Right kidney (tissue), 1 donor: Measurements from ENCODE around the gene NXPE3.
"Not testable (repeated sequence)": the region's sequence is repeated elsewhere in the genome, so short reads cannot be mapped to it uniquely, and the experiment has no call there.

Experiments
- DNase-seq: peaks from one replicate; pipeline ENCODE4 v3.0.0-alpha.2; 2016

The NXPE3 gene

GRCh38 chr3:101851850-101852714, 73.1 kb downstream of the NXPE3 start:
- no peak for DNase-seq

- DNase-seq = no peak
Observed at GRCh38 chr3:101852983-101853840, 74.2 kb downstream of the NXPE3 start.

- DNase-seq = no peak
Observed at GRCh38 chr3:101853982-101854381, 75.0 kb downstream of the NXPE3 start.

- no peak for DNase-seq
Observed at GRCh38 chr3:101854608-101855304, 75.7 kb downstream of the NXPE3 start.

GRCh38 chr3:101857301-101857741, 78.3 kb downstream of the NXPE3 start:
- DNase-seq = no peak

GRCh38 chr3:101858464-101859030, 79.5 kb downstream of the NXPE3 start:
- DNase-seq = no peak

GRCh38 chr3:101859882-101860448, 81.0 kb downstream of the NXPE3 start:
- no peak for DNase-seq

- no peak for DNase-seq
Observed at GRCh38 chr3:101861212-101861788, 82.3 kb downstream of the NXPE3 start.

- DNase-seq = no peak
Observed at GRCh38 chr3:101861789-101862415, 82.9 kb downstream of the NXPE3 start.

- DNase-seq = no peak
Observed at GRCh38 chr3:101862416-101863165, 83.6 kb downstream of the NXPE3 start.

GRCh38 chr3:101864926-101865325, 85.9 kb downstream of the NXPE3 start:
- not testable (repeated sequence) for DNase-seq

- DNase-seq = no peak
Observed at GRCh38 chr3:101865751-101866509, 86.9 kb downstream of the NXPE3 start.

GRCh38 chr3:101867511-101867910, 88.5 kb downstream of the NXPE3 start:
- DNase-seq = no peak

- no peak for DNase-seq
Observed at GRCh38 chr3:101867996-101868395, 89.0 kb downstream of the NXPE3 start.

- DNase-seq = no peak
Observed at GRCh38 chr3:101868534-101869464, 89.8 kb downstream of the NXPE3 start.

GRCh38 chr3:101870138-101870537, 91.1 kb downstream of the NXPE3 start:
- no peak for DNase-seq

GRCh38 chr3:101873619-101874018, 94.6 kb downstream of the NXPE3 start:
- no peak for DNase-seq

- DNase-seq = no peak
Observed at GRCh38 chr3:101876142-101876541, 97.1 kb downstream of the NXPE3 start.
